RPMI7951 (cell line): ENCODE results near the gene PSRC1. TPM values are rescaled to one million over a fixed set of nuclear protein-coding genes. Genes with fewer than 3 reads are reported as not detected.
"Not testable (repeated sequence)": the region's sequence is repeated elsewhere in the genome, so short reads cannot be mapped to it uniquely, and the experiment has no call there.

Experiments used
- DNase-seq: peaks from one replicate; pipeline ENCODE4 v3.0.0-alpha.2; 2012; ENCODE audit warnings: low read depth
- total RNA-seq: library from RNA; depleted of rRNA; stranded (reverse); fragments of >200 nt; shearing (Covaris generic); gene quantifications from 2 replicates; pipeline ENCODE4 v1.2.3, GENCODE V29; 2014

Gene PSRC1
- total RNA-seq, 1 experiment from 2014 or later, result 74.6 TPM

DNA sequence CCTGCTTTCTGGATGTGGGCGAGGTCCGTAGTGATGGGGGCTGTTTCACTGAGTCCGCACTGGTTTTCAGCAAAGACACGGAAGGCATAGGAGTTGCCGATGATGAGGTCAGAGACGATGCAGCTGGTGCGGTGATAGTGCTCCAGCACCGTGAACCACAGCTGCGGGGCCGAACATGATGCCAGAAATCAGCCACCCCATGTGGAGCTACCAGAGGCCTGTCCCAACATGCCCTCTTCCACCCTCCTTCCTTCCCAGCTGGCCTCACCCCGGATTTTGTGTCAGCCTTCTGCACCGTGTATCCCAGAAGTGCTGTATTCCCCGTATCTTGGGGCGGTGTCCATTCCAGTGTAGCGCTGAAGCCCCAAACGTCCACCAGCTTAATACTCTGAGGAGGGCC lies 13.8 kb upstream of the PSRC1 start:
- no peak for DNase-seq

DNA sequence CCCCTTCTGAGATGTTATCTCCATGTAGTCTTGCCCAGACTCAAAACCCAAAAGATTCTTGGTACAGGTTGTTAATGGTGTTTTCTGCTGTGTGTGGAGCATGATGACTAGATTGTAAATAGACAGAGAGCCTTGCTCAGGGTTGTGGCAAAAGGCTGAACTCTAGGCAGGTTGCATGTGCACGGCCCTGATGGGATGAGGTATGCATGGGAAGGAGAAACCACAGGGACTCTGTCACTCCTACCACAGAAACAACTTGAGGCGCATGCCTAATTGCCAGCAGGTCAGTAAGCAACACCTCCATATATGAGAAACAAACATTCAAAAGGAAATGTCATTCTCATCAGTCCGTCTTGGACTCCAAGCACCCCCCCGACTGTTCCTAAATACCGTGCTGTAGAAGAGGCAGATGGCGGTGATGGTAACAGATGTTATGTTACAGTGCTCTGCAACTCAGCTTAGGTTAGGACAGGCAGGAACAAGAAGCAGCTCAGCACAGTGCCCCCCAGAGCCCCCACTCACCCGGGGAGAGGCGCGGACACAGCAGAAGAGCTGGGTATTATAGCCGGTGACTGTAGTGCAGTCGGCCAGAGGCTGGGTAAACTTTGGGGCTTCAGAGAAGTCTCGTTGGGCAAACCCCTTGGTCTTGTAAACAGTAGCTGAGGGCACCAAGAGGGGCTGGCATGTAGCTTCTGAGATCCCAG lies 12.9 kb upstream of the PSRC1 start:
- DNase-seq, result no peak

- DNase-seq, result no peak
These were observed 11.5 kb upstream of the PSRC1 start for GRCh38 chr1:109294481-109294880.

DNA sequence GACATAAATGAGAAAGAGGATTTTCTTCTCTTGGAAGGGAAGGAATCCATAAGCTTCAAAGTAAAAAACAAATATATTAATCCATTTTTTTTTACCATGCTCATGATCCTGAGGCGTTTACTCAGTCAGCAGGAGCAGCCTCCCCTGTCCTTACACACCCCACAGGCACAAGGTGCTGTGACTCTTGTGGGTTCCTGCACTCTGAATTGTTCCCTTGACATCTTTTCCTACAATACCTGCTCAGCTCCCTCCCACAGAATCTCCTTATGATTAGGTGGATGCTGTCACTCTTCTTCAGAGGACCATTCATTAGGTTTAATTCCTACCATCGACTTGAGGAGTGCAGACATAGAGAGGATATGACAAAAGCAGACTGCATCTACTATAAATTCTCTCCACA lies 10.1 kb upstream of the PSRC1 start:
- DNase-seq, result no peak

- no peak for DNase-seq
These were observed 9.4 kb upstream of the PSRC1 start for GRCh38 chr1:109292364-109292763.

DNA sequence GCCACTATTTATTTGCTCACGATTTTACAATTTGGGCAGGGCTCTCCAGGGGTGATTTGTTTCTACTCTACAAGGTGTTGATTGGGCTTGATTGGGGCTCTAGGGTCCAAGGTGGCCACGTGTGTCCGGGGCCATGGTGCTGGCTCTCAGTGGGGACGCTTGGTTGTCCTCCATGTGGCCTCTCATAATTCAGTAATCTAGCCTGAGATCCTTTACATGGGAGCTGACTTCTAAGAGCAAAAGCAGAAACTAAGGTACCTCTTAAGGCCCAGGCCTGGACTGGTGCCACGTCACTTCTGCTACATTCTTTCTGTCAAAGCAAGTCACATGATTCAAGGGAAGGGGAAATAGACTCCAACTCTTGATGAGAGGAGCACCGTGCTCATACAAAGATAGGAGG lies 8.1 kb upstream of the PSRC1 start:
- DNase-seq, result no peak

GRCh38 chr1:109290137-109290536 lies 7.2 kb upstream of the PSRC1 start:
- DNase-seq, result no peak

GRCh38 chr1:109286762-109287161 lies 3.8 kb upstream of the PSRC1 start:
- not testable (repeated sequence) for DNase-seq

DNA sequence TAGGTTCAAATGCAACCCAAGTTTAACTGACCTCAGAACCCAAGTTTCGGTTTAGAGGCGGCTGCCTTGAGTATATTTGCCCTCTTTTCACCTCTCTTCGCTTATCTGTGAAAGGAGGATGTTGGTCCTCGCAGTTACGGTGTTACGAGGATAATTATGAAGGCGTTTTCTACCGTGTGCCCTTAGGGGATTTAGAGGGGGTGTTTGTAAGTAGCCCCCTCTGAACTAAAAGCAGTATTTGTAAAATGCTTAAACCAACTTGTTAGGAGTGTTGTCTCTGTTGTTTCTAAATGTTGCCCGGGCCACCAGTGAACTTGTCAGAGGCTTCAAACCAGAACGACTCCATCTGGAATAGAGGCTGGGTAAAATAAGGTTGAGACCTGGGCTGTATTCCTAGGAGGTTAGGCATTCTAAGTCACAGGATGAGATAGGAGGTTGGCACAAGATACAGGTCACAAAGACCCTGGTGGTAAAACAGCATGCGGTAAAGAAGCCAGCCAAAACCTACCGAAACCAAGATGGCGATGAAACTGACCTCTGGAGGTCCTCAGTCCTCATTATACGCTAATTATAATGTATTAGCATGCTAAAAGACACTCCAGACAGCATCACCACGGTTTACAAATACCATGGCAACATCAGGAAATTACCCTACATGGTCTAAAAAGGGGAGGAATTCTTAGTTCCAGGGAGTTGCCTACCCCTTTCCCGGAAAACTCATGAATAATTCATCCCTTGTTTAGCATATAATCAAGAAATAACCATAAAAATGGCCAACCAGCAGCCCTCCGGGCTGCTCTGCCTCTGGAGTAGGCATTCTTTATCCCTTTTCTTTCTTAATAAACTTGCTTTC lies 1.0 kb upstream of the PSRC1 start:
- DNase-seq, result peak; percentile 49

GRCh38 chr1:109282497-109282951 lies 421 bp downstream of the PSRC1 start:
- no peak for DNase-seq

GRCh38 chr1:109281680-109282496 lies 1.1 kb downstream of the PSRC1 start:
- DNase-seq, result peak; percentile 35

- DNase-seq, result no peak
These were observed 2.1 kb downstream of the PSRC1 start for GRCh38 chr1:109280862-109281261.

GRCh38 chr1:109279615-109280278 lies 3.2 kb downstream of the PSRC1 start:
- DNase-seq, result no peak

- peak; percentile 66 for DNase-seq
These were observed 5.3 kb downstream of the PSRC1 start for GRCh38 chr1:109277434-109278204.

GRCh38 chr1:109275706-109276345 lies 7.1 kb downstream of the PSRC1 start:
- peak; percentile 88 for DNase-seq

- DNase-seq, result peak; percentile 93
These were observed 8.1 kb downstream of the PSRC1 start for GRCh38 chr1:109274533-109275476.

- DNase-seq, result peak; percentile 53
These were observed 9.2 kb downstream of the PSRC1 start for GRCh38 chr1:109273570-109274288.

- DNase-seq, result no peak
These were observed 10.0 kb downstream of the PSRC1 start for GRCh38 chr1:109272831-109273547.
